Gastroesophageal sphincter (tissue), 4 donors: ENCODE measurements around the gene SNAPC4. TPM values are rescaled to one million over a fixed set of nuclear protein-coding genes. Genes with fewer than 3 reads are reported as not detected.

Experiments
- ATAC-seq: fragments of 150-250 bp; one replicate; pipeline ENCODE4 v1.9.1; 2016; ENCODE audit warnings: mild to moderate bottlenecking, moderate library complexity
- H3K27ac ChIP-seq, 4 donors: fragments of 200-600 bp; sonication (generic) in 3 of 4; 1 replicate in 3 of 4; 2 replicates in 1 of 4; pipeline ENCODE4 v1.5.1; 2016 to 2019
- H3K27me3 ChIP-seq: fragments of 200-600 bp; sonication (generic); one replicate; pipeline ENCODE4 v1.5.1; 2019
- H3K36me3 ChIP-seq, 2 donors: fragments of 200-600 bp; sonication (generic); one replicate each; pipeline ENCODE4 v1.5.1; 2019; ENCODE audit warnings: control low read depth in 1 of 2
- H3K4me1 ChIP-seq, 3 donors: fragments of 200-600 bp; sonication (generic); 1 replicate in 2 of 3; 2 replicates in 1 of 3; pipeline ENCODE4 v1.5.1; 2016 to 2019; ENCODE audit warnings: control low read depth in 2 of 3
- H3K4me3 ChIP-seq, 2 donors: fragments of 200-600 bp; sonication (generic); one replicate each; pipeline ENCODE4 v1.5.1; 2019; ENCODE audit warnings: mild to moderate bottlenecking in 1 of 2, moderate library complexity in 1 of 2
- H3K9me3 ChIP-seq, 3 donors: fragments of 200-600 bp; sonication (generic); one replicate each; pipeline ENCODE4 v1.5.1; 2017 to 2019; ENCODE audit warnings: control low read depth in 2 of 3
- CTCF ChIP-seq, 4 experiments: fragments of 200-600 bp in 2 of 4; fragments of 450-650 bp in 2 of 4; sonication (generic) in 1 of 4; IDR thresholded peaks; one replicate each; pipeline ENCODE4 v1.5.1; 2017 to 2019; ENCODE audit warnings: antibody characterized with exemption in 4 of 4, mild to moderate bottlenecking in 2 of 4, moderate library complexity in 2 of 4
- EP300 ChIP-seq: sonication (generic); formaldehyde crosslinking; IDR thresholded peaks from one replicate; pipeline ENCODE4 v1.6.1; 2017; ENCODE audit warnings: antibody characterized with exemption, mild to moderate bottlenecking
- POLR2A ChIP-seq, 2 donors: fragments of 450-650 bp; IDR thresholded peaks; one replicate each; pipeline ENCODE4 v1.6.1; 2017; ENCODE audit warnings: antibody characterized with exemption in 2 of 2, mild to moderate bottlenecking in 2 of 2, moderate library complexity in 1 of 2
- POLR2AphosphoS5 ChIP-seq: sonication (generic); formaldehyde crosslinking; IDR thresholded peaks from one replicate; pipeline ENCODE4 v1.6.1; 2017; ENCODE audit warnings: antibody characterized with exemption
- WGBS, 2 donors: methylation state at CpG; one replicate each; pipeline ENCODE4 v1.1.5; 2018; ENCODE audit warnings: low coverage in 1 of 2; 5-methylcytosine and 5-hydroxymethylcytosine counted together
- total RNA-seq, 4 donors: library from RNA; depleted of rRNA; stranded (reverse); fragments of >200 nt; gene quantifications; one replicate each; pipeline ENCODE4 v1.1.0, GENCODE V29; 2016

SNAPC4 gene
- total RNA-seq, 4 donors from 2014 or later: 3.5 to 8.4 (median 5.5) TPM

GRCh38 chr9:136405481-136405880, 5.5 kb upstream of the SNAPC4 start:
- no peaks in the 10 kb centered on the region for H3K27me3 ChIP-seq
- TF ChIP-seq EP300 (no peak), POLR2A (IDR thresholded peaks at IDR 0.05) (no peak), POLR2AphosphoS5 (no peak), CTCF (IDR thresholded peaks at IDR 0.05) (no peak)
- H3K36me3 ChIP-seq: peaks cover 0 to 63% of the 10 kb centered on the region in 2 donors
- ATAC-seq: no peak
- H3K9me3 ChIP-seq: no peaks in the 10 kb centered on the region
- no peak overlapping the region for H3K27ac ChIP-seq
- WGBS, 2 donors: 70 to 83% methylated on average over 3 to 6 of the region's 7 CpGs
- peaks cover 0 to 23% (median 11%) of the 10 kb centered on the region in 3 donors for H3K4me1 ChIP-seq
- H3K4me3 ChIP-seq: no peak overlapping the region

- Histone ChIP-seq H3K27ac (no peak overlapping the region), H3K27me3 (no peaks in the 10 kb centered on the region), H3K9me3 (no peaks in the 10 kb centered on the region), H3K4me1 (peaks cover 0 to 23% (median 13%) of the 10 kb centered on the region in 3 donors), H3K36me3 (peaks cover 0 to 63% of the 10 kb centered on the region in 2 donors), H3K4me3 (no peak overlapping the region)
- WGBS, 2 donors: 84 to 86% methylated on average over 6 to 7 of the region's 14 CpGs
- TF ChIP-seq EP300 (no peak), POLR2A (IDR thresholded peaks at IDR 0.05) (no peak), CTCF (IDR thresholded peaks at IDR 0.05) (no peak), POLR2AphosphoS5 (no peak)
- ATAC-seq: no peak
These were observed 4.8 kb upstream of the SNAPC4 start for GRCh38 chr9:136404801-136405136.

DNA sequence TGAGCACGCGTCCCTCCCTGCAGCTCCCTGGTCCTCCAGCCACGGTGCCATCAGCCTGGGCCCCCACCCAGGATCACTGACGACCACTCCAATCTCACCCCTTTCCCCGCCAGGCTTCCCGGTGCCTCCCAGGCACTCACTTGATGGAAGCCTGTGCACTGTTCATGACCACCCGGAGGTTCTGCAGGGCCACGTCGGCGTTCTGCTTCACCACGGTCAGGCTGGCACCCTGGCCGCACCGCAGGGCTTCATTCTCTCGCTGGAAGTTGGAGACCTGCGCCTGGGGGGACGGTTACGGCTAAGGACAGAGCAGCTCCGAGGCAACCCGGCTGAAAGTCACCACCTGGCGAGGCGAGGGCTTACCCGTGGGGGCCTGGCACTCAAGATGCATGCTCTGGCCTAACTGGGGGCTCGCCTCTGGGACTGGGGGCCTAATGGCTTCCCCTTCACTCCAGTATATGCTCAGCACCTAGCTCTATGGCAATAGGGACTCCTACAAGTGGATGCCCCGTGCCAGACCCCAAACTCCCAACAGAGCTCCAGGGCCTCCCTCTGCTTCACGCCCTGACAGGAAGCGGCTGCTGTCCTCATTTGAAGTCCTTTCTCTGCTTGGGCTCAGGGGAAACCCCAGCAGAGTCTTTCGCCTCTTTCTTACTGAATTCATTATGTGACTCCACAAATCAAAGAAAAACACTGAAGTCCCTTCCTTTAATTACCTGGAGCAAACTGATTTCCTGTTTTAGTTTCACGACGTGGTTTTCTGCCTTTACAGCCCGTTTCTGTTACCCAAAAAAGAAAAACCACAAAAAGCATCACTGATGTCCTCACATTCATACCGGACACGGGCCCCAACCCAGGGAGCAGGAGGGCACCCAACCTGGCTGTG, 4.2 kb upstream of the SNAPC4 start:
- H3K4me1 ChIP-seq: peaks cover 0 to 23% (median 9%) of the 10 kb centered on the region in 3 donors
- no peaks in the 10 kb centered on the region for H3K9me3 ChIP-seq
- no peak for TF ChIP-seq POLR2AphosphoS5
- no peak for TF ChIP-seq POLR2A (IDR thresholded peaks at IDR 0.05)
- TF ChIP-seq EP300: no peak
- no peak for TF ChIP-seq CTCF (IDR thresholded peaks at IDR 0.05)
- ATAC-seq: no peak
- WGBS, 2 donors: 85 to 89% methylated on average over 5 to 8 of the region's 32 CpGs
- no peaks in the 10 kb centered on the region for H3K27me3 ChIP-seq
- no peak overlapping the region for H3K27ac ChIP-seq
- H3K4me3 ChIP-seq: no peak overlapping the region
- peaks cover 0 to 63% of the 10 kb centered on the region in 2 donors for H3K36me3 ChIP-seq

- H3K4me3 ChIP-seq: no peak overlapping the region
- TF ChIP-seq CTCF (IDR thresholded peaks at IDR 0.05) (no peak), EP300 (no peak), POLR2A (IDR thresholded peaks at IDR 0.05) (no peak), POLR2AphosphoS5 (no peak)
- H3K27ac ChIP-seq: no peak overlapping the region
- no peak for ATAC-seq
- H3K4me1 ChIP-seq: peaks cover 0 to 23% (median 13%) of the 10 kb centered on the region in 3 donors
- peaks cover 0 to 63% of the 10 kb centered on the region in 2 donors for H3K36me3 ChIP-seq
- WGBS, 2 donors: 100% methylated on average over 1 of the region's 5 CpGs; no CpG with 5 or more reads in 1 of the 2 donors
- H3K9me3 ChIP-seq: no peaks in the 10 kb centered on the region
- H3K27me3 ChIP-seq: no peaks in the 10 kb centered on the region
These were observed 3.6 kb upstream of the SNAPC4 start for GRCh38 chr9:136403538-136403914.

- no peaks in the 10 kb centered on the region for H3K27me3 ChIP-seq
- H3K36me3 ChIP-seq: peaks cover 0 to 67% of the 10 kb centered on the region in 2 donors
- H3K4me1 ChIP-seq: peaks cover 0 to 28% (median 15%) of the 10 kb centered on the region in 3 donors
- no peak for ATAC-seq
- no peaks in the 10 kb centered on the region for H3K9me3 ChIP-seq
- no peak overlapping the region for H3K4me3 ChIP-seq
- 60% methylated on average over 4 of the region's 13 CpGs; no CpG with 5 or more reads in 1 of the 2 donors for WGBS, 2 donors
- TF ChIP-seq POLR2A (IDR thresholded peaks at IDR 0.05) (no peak), POLR2AphosphoS5 (no peak), CTCF (IDR thresholded peaks at IDR 0.05) (no peak), EP300 (no peak)
- H3K27ac ChIP-seq: no peak overlapping the region
These were observed 2.1 kb upstream of the SNAPC4 start for GRCh38 chr9:136402067-136402466.
